Skeletal muscle cell (primary cell): ENCODE measurements around the gene SOX2.
"Not testable (repeated sequence)": the region's sequence is repeated elsewhere in the genome, so short reads cannot be mapped to it uniquely, and the experiment has no call there.

Source experiments
- DNase-seq: peaks from one replicate; pipeline ENCODE4 v3.0.0-alpha.2; 2010; ENCODE audit warnings: low read depth
- H3K4me3 ChIP-seq: 2 replicates; pipeline ENCODE4 v1.5.1; 2011; ENCODE audit warnings: low read depth, mild to moderate bottlenecking, control low read depth, low read length, moderate library complexity

The SOX2 gene

DNA sequence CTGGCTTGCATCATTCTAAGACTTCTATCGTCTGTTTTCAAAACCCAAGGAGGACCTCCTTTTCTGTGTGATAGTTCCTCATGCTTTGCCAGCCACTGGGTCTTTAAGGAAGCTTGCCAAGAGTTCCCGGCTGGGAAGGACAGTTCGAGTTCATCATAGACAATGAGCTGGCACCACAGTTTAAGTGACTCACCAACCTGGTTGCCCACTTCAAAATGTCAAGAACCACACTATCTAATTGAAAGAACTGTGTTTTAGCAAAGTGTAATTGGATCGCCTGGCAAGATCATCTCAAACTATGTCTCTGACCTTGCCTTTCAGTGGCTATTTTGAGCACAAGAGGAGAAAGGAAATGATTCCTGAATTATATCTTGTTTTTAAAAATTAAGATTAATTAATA, 27.9 kb downstream of the SOX2 start:
- DNase-seq, result no peak
- H3K4me3 ChIP-seq, result no peak overlapping the region

DNA sequence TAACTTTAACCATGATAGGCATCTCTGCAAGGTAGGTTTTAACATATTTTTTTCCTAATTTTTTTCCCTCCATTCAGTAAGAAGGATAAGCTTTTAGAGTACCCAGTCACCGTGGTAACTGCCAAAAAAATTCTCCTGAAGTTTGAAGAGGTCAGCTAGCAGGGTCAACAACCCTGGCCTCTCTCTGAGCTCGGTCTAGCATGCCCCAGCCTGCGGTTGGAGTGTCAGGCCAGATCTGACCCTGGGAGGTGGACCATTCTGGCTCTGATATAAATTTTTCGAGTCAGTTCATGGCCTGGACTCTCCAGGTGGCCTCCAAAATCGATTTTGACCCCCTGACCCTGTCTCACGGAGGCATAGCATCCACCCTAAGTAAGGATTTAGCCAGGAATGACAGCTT, 29.7 kb downstream of the SOX2 start:
- H3K4me3 ChIP-seq, result no peak overlapping the region

DNA sequence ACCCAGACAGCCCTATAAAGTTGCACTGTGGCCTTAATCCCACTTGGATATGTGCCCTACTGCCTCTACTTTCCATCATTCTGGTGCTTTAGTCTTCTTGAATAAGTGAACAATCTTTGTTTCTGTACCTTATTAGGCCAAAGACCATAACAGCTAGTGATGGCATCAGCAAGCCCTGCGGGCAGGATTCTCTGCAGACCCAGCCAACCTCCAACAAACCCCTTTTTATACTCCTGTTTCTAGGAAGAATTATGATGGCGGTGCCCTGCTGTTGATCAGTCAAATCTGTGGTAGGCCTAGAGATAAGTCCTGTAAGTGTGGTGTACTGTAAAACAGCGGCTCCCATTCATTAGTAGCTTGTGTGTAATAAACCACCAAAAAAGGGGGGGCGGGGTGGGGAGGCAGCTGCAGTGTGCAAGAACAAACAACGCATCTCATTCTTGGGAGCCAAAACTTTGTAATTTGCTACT, 40.5 kb downstream of the SOX2 start:
- no peak overlapping the region for H3K4me3 ChIP-seq

More for the DNA sequence above, 29.7 kb downstream of the SOX2 start:
- DNase-seq, result no peak

DNA sequence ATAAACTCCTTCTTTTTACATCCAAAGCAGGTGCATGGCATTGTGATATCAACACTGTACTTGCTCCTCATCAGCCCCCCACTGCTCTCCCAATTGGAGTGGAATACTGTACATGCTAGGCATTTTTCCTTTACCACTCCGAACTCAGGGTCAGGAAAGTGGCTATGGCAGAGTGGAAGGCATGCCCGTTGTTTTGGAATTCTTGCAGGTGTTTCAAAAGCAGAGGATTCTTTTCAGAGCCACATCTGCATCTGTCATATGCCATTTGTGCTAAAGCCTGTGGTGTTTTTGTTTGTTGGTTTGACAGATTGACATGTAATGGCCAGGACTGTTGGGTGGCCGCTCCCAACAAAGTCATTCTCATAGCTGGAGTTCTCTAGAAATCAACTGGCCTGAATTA, 41.7 kb downstream of the SOX2 start:
- no peak overlapping the region for H3K4me3 ChIP-seq
- DNase-seq, result no peak

More for the DNA sequence above, 40.5 kb downstream of the SOX2 start:
- DNase-seq, result no peak

DNA sequence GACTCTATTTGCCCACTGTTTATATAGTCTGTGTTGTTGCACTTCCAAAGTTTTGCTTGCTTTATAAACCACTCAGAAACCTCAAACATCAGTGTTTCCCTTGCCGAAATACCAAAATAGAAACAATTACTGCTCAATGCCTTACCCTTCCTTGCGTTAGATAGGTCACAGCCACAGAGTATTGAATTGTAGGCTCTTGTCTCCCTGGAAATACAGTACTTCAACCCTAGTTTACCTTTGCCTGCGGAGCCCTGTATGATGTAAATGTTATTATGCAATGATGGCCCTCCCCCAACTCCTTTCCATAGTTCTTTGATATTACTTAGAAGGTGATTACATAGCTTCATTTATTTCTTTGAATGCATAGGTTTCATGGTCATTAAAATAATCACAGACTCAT, 44.2 kb downstream of the SOX2 start:
- no peak overlapping the region for H3K4me3 ChIP-seq

DNA sequence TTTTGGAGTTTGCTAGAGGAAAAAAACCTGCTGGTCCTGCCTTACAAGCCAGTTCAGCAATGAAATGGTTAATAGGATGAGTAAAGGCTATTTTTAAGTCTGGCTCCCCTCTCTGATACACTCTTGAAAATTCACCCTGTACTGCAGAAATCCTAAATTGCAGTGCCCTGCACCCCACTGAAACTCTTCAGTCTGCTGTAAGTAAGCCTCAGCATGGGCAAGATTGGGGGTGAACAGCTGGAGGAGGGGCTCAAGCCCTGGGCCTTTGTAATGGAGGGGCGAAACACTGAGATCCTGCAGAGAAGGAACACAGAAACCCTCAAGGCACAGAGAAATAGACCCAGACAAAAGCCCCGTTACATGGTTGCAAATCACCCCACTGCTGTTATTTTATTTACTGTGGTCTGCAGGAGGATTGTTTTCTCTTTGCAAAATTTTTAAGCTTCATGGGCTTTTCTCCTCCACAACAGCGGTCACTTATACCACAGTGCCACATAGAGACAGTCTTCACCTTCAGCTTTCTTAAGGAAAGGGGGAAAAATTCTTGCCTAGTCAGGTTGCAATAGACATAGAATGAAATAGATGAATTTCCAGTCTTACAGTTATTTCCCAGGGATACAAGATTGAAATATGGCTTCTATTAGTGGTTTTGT, 45.0 kb downstream of the SOX2 start:
- DNase-seq, result no peak
- no peak overlapping the region for H3K4me3 ChIP-seq

More for the DNA sequence above, 44.2 kb downstream of the SOX2 start:
- DNase-seq, result no peak

DNA sequence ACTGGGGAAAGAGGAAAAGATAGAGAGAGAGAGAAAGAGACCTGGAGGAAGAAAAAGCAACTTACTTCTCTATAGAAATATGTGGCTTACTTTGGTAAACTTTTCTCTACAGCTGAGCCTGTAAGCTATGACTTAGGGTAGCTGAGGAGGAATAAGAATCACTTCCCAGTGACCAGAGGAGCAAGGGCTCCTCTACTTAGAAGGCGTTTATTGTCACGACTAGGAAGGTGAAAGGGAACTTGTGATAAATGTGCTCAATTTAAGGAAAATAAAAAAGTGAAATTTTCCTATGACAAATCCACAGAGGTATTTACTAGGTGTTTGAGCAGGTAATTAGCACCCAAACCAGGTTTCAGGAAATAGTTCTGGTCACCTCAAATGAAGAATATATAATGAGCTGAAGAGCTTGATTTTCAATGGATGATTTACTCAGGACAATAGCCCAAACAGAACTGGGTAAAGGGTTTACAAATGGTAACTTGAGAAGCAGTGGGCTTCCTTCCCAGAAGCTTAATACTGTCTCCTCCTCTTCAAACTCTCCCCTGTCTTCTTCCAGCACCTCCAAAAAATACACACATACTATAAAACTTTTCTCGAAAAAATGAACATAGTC, 46.1 kb downstream of the SOX2 start:
- DNase-seq, result no peak
- no peak overlapping the region for H3K4me3 ChIP-seq

DNA sequence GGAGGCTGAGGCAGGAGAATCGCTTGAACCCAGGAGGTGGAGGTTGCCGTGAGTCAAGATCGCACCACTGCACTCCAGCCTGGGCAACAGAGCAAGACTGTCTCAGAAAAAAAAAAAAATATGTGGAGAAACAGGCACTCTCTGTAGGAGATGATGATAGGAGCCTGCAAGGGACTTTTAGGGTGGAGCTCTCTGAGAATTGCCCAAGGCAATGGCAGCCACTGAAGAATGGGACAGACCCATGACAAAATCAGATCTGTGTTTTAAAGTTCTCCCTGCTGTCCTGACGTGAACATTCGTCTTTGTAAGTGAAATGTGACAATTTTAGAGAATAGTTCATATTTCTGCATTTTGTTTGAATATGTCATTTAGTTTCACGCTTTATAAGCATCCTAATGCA, 50.2 kb downstream of the SOX2 start:
- no peak for DNase-seq
- H3K4me3 ChIP-seq, result no peak overlapping the region

DNA sequence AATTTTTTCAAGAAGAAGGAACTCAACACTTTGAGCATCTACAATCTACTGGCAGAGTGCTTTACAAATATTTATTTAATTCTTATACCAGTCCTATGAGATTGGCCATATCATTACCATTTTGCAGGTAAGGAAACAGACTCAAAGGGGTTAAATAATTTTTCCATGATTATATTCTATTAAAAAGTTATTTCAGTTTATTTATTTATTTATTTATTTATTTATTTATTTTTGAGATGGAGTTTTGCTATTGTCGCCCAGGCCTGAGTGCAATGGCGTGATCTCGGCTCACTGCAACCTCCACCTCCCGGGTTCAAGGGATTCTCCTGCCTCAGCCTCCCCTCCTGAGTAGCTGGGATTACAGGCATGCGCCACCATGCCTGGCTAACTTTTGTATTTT, 52.3 kb downstream of the SOX2 start:
- not testable (repeated sequence) for H3K4me3 ChIP-seq, DNase-seq
